Endodermal cell (in vitro differentiated cells): Measurements from ENCODE around the gene CCR8. TPM values are rescaled to one million over a fixed set of nuclear protein-coding genes. Genes with fewer than 3 reads are reported as not detected.

Experiments used
- DNase-seq: peaks from one replicate; pipeline ENCODE4 v3.0.0-alpha.2; 2017
- H3K27ac ChIP-seq: 2 replicates; pipeline ENCODE4 v1.5.1; 2013; ENCODE audit warnings: mild to moderate bottlenecking, low read depth, low read length, moderate library complexity
- H3K27me3 ChIP-seq: 2 replicates; pipeline ENCODE4 v1.6.1; 2013; ENCODE audit warnings: mild to moderate bottlenecking, low read length, moderate library complexity; ENCODE audit not compliant: insufficient read depth, control insufficient read depth, poor library complexity, severe bottlenecking
- H3K36me3 ChIP-seq: 2 replicates; pipeline ENCODE4 v1.7.0; 2013; ENCODE audit warnings: mild to moderate bottlenecking, low read length, moderate library complexity; ENCODE audit not compliant: control insufficient read depth, insufficient read depth
- H3K4me1 ChIP-seq: one replicate; pipeline ENCODE4 v1.7.0; 2013; ENCODE audit warnings: low read length; ENCODE audit not compliant: control insufficient read depth, insufficient read depth
- H3K4me3 ChIP-seq: 2 replicates; pipeline ENCODE4 v1.5.1; 2013; ENCODE audit warnings: mild to moderate bottlenecking, low read length, moderate library complexity
- H3K9ac ChIP-seq: 2 replicates; pipeline ENCODE4 v1.6.1; 2013; ENCODE audit warnings: mild to moderate bottlenecking, low read length, moderate library complexity; ENCODE audit not compliant: poor library complexity, severe bottlenecking; ENCODE audit errors: extremely low read depth
- H3K9me3 ChIP-seq: 2 replicates; pipeline ENCODE4 v1.6.1; 2013; ENCODE audit warnings: mild to moderate bottlenecking, low read length, moderate library complexity; ENCODE audit not compliant: control insufficient read depth
- H3K27ac Mint-ChIP-seq: 2 replicates; pipeline ENCODE4 v1.8.0; 2020; ENCODE audit warnings: mixed read lengths
- H3K27me3 Mint-ChIP-seq: 2 replicates; pipeline ENCODE4 v1.8.0; 2021; ENCODE audit warnings: mild to moderate bottlenecking, mixed read lengths; ENCODE audit not compliant: insufficient read depth
- H3K36me3 Mint-ChIP-seq: 2 replicates; pipeline ENCODE4 v1.8.0; 2020; ENCODE audit warnings: low read depth, mixed read lengths
- H3K4me1 Mint-ChIP-seq: 2 replicates; pipeline ENCODE4 v1.8.0; 2020; ENCODE audit warnings: mixed read lengths
- H3K4me3 Mint-ChIP-seq: 2 replicates; pipeline ENCODE4 v1.8.0; 2020; ENCODE audit warnings: mild to moderate bottlenecking, moderate library complexity, mixed read lengths
- H3K9me3 Mint-ChIP-seq: 2 replicates; pipeline ENCODE4 v1.8.0; 2020; ENCODE audit warnings: mild to moderate bottlenecking, mixed read lengths
- WGBS, 2 experiments: methylation state at CpG; one replicate each; pipeline versions ENCODE4 v1.1.5 to v1.1.7; 2013; ENCODE audit warnings: missing lambda C conversion rate in 2 of 2, mixed read lengths in 1 of 2; ENCODE audit not compliant: insufficient coverage in 1 of 2, insufficient read length in 1 of 2; 5-methylcytosine and 5-hydroxymethylcytosine counted together
- total RNA-seq, 2 donors: library from RNA; stranded (reverse); fragmentation: NEBNext Ultra II Directional in 1 of 2; extraction: Animal tissue kit (Norgen Biotek cat#: 25700) in 1 of 2; gene quantifications; 2 replicates in 1 of 2; 3 replicates in 1 of 2; pipeline ENCODE4 v1.2.1, GENCODE V29; 2021
- TF ChIP-seq, protein P1 (sequence below): fragments of 200-600 bp; sonication (generic); conservative IDR thresholded peaks from 2 replicates; pipeline ENCODE4 v1.5.0; 2021; ENCODE audit warnings: antibody characterized with exemption, mild to moderate bottlenecking

CCR8 gene
- total RNA-seq, 2 donors from 2014 or later, result 0.22 TPM; not detected in 1

GRCh38 chr3:39302178-39302577 lies 27.3 kb upstream of the CCR8 start:
- H3K4me3 ChIP-seq, result no peak overlapping the region
- no peak overlapping the region for H3K27ac Mint-ChIP-seq
- TF ChIP-seq, protein P1, sequence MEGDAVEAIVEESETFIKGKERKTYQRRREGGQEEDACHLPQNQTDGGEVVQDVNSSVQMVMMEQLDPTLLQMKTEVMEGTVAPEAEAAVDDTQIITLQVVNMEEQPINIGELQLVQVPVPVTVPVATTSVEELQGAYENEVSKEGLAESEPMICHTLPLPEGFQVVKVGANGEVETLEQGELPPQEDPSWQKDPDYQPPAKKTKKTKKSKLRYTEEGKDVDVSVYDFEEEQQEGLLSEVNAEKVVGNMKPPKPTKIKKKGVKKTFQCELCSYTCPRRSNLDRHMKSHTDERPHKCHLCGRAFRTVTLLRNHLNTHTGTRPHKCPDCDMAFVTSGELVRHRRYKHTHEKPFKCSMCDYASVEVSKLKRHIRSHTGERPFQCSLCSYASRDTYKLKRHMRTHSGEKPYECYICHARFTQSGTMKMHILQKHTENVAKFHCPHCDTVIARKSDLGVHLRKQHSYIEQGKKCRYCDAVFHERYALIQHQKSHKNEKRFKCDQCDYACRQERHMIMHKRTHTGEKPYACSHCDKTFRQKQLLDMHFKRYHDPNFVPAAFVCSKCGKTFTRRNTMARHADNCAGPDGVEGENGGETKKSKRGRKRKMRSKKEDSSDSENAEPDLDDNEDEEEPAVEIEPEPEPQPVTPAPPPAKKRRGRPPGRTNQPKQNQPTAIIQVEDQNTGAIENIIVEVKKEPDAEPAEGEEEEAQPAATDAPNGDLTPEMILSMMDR, result no peak
- H3K4me1 ChIP-seq, result no peaks in the 10 kb centered on the region
- H3K27me3 Mint-ChIP-seq, result peaks cover 10% of the 10 kb centered on the region
- peaks cover 7% of the 10 kb centered on the region for H3K9me3 ChIP-seq
- DNase-seq, result no peak
- no peaks in the 10 kb centered on the region for H3K36me3 Mint-ChIP-seq
- no peak overlapping the region for H3K27ac ChIP-seq
- no peaks in the 10 kb centered on the region for H3K4me1 Mint-ChIP-seq
- H3K9ac ChIP-seq, result no peak overlapping the region
- 100% methylated on average over 1 of the region's 2 CpGs for WGBS, 2 experiments
- H3K36me3 ChIP-seq, result no peaks in the 10 kb centered on the region
- no peaks in the 10 kb centered on the region for H3K27me3 ChIP-seq
- H3K4me3 Mint-ChIP-seq, result no peak overlapping the region
- H3K9me3 Mint-ChIP-seq, result peaks cover 23% of the 10 kb centered on the region

GRCh38 chr3:39313289-39313688 lies 16.2 kb upstream of the CCR8 start:
- Mint-ChIP-seq H3K27me3 (peaks cover 5% of the 10 kb centered on the region), H3K36me3 (no peaks in the 10 kb centered on the region), H3K4me1 (no peaks in the 10 kb centered on the region), H3K4me3 (no peak overlapping the region), H3K9me3 (peaks cover 34% of the 10 kb centered on the region), H3K27ac (no peak overlapping the region)
- TF ChIP-seq, protein P1, result no peak
- DNase-seq, result no peak
- H3K27me3 ChIP-seq, result no peaks in the 10 kb centered on the region
- peaks cover 6% of the 10 kb centered on the region for H3K9me3 ChIP-seq
- H3K4me1 ChIP-seq, result no peaks in the 10 kb centered on the region
- no peak overlapping the region for H3K9ac ChIP-seq
- no peak overlapping the region for H3K27ac ChIP-seq
- H3K4me3 ChIP-seq, result no peak overlapping the region
- no peaks in the 10 kb centered on the region for H3K36me3 ChIP-seq

DNA sequence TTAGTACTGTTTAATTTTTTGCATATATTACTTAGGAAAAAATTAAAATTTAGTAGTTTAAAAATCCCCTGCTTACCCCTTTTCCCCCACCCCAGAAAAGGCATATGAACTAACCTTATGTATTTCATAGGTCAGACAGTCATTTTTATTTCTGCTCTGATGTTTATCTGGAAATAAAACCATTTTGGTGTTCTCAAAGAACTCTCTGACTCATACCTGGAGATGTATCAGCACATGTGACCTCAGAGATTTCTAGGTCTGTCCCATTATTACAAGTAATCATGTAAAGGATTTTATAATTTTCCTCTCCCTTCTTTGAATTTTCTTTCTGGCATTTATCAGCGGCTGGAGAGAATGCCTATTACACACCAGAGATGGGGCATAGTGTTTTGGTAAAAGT lies 14.1 kb upstream of the CCR8 start:
- Mint-ChIP-seq H3K36me3 (no peaks in the 10 kb centered on the region), H3K4me1 (no peaks in the 10 kb centered on the region), H3K9me3 (peaks cover 34% of the 10 kb centered on the region), H3K4me3 (no peak overlapping the region), H3K27me3 (no peaks in the 10 kb centered on the region), H3K27ac (no peak overlapping the region)
- H3K4me1 ChIP-seq, result no peaks in the 10 kb centered on the region
- H3K4me3 ChIP-seq, result no peak overlapping the region
- TF ChIP-seq, protein P1, result no peak
- H3K27ac ChIP-seq, result no peak overlapping the region
- no peak overlapping the region for H3K9ac ChIP-seq
- DNase-seq, result no peak
- H3K36me3 ChIP-seq, result no peaks in the 10 kb centered on the region
- H3K27me3 ChIP-seq, result no peaks in the 10 kb centered on the region
- WGBS, 2 experiments, result no CpG with 5 or more reads among the region's 1 CpG
- peaks cover 6% of the 10 kb centered on the region for H3K9me3 ChIP-seq
